ENCODE data around the gene LRRTM1. TPM values are rescaled to one million over a fixed set of nuclear protein-coding genes. Genes with fewer than 3 reads are reported as not detected.

The LRRTM1 gene
- total RNA-seq, 2 experiments from 2014 or later: not detected

DNA sequence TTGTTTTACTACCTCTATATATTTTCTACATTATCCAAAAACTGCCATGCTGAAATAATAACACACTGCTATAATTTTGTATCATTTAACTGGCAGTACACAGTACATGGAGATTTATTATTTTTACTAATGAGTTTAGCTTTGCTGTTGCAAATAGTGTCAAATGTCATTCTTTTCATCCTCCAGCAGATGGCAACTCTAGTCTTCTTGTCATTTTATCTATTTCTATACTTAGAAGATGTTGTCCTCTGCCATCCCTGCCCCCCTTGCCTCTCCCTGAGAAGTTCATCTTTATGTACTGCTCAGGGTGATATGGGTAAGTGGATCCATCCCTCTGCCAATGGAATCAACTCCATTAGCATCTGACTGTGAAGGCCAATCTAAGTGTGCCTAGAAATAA, 21.7 kb upstream of the LRRTM1 start:
- Mint-ChIP-seq H3K4me1 (ENCODE audit: low read depth) (no peaks in the 10 kb centered on the region), H3K9me3 (no peaks in the 10 kb centered on the region), H3K4me3 (no peak overlapping the region), H3K36me3 (no peaks in the 10 kb centered on the region), H3K27ac (no peak overlapping the region), H3K27me3 (peaks cover under 1% of the 10 kb centered on the region)
- intact Hi-C loops (cut with micrococcal nuclease): no loop called here
- DNase-seq: no peak
- ChIA-PET POLR2A (no interaction called here), CTCF (no interaction called here)

DNA sequence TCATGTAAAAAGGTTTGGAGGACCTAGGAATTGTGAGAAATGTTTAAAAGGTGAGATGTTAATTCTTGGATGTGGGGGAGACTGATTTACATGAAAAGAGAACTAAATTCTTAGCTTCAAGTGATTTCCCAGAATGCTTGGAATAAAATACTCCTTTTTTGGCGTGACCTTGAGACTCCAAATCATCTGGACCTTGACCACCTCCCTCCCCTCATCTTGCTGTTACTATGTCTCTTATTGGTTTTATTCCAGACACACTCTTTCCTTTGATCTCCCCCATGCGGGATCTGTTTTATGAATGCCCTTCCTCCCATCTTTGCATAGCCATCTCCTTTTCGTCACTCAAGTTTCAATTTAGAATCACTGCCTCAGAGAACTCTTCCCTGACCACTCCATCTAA, 20.0 kb upstream of the LRRTM1 start:
- ChIA-PET POLR2A (no interaction called here), CTCF (no interaction called here)
- no peaks in the 10 kb centered on the region for H3K36me3 Mint-ChIP-seq
- intact Hi-C loops (cut with micrococcal nuclease): no loop called here
- DNase-seq: no peak
- peaks cover 2% of the 10 kb centered on the region for H3K27me3 Mint-ChIP-seq
- H3K27ac Mint-ChIP-seq: no peak overlapping the region
- no peak overlapping the region for H3K4me3 Mint-ChIP-seq
- no peaks in the 10 kb centered on the region for H3K4me1 Mint-ChIP-seq (ENCODE audit: low read depth)
- H3K9me3 Mint-ChIP-seq: no peaks in the 10 kb centered on the region

DNA sequence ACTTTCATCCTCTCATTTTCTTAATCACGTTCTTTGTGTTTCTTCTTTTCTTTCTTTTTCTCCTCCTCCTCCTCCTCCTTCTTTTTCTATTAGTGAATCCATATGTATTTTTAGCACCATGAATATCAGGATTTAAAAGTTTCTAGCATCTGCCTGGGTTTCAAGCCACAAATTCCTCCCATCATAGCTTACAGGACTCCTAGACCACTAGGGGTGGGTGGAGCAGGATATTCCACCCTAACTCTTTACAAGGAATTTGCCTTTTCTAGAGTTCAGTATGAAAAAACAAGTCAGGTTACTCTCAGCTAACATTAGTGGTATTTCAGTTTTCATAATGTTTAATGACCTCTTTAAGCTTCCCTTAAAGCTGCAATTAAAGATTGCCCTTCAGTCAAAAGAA, 19.1 kb upstream of the LRRTM1 start:
- Mint-ChIP-seq H3K9me3 (no peaks in the 10 kb centered on the region), H3K36me3 (no peaks in the 10 kb centered on the region), H3K27me3 (peaks cover 2% of the 10 kb centered on the region), H3K4me1 (ENCODE audit: low read depth) (no peaks in the 10 kb centered on the region), H3K4me3 (no peak overlapping the region), H3K27ac (no peak overlapping the region)
- ChIA-PET CTCF (interaction anchor here (0.6 kb wide), 1 partner anchor 690 kb away, joined by 3 read pairs; no protein-coding TSS in a partner anchor), POLR2A (no interaction called here)
- intact Hi-C loops (cut with micrococcal nuclease): no loop called here
- no peak for DNase-seq

DNA sequence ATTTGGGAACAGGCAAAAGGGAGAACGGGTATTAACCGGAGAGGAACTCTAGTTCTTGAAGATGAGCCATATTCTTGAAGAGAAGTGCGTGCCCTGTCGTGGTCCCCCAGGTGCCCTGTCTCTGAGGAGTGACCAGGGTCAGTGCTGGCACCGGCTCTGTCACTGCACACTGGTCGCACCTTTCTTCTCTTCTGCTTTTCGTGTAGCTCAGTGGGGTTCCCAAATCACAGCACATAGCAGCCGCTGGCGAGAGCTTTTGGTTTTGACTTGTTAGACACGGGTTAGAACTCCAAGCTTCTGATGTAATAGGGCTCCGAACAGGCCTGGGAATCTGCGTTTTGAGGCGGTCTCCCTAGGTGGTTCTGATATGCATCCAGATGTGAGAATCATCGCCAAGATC, 18.4 kb upstream of the LRRTM1 start:
- Mint-ChIP-seq H3K27ac (no peak overlapping the region), H3K36me3 (no peaks in the 10 kb centered on the region), H3K27me3 (peaks cover 2% of the 10 kb centered on the region), H3K4me1 (ENCODE audit: low read depth) (no peaks in the 10 kb centered on the region), H3K4me3 (no peak overlapping the region), H3K9me3 (no peaks in the 10 kb centered on the region)
- no peak for DNase-seq
- ChIA-PET CTCF (interaction anchor here (0.6 kb wide), 1 partner anchor 689 kb away, joined by 3 read pairs; no protein-coding TSS in a partner anchor), POLR2A (no interaction called here)
- intact Hi-C loops (cut with micrococcal nuclease): no loop called here

DNA sequence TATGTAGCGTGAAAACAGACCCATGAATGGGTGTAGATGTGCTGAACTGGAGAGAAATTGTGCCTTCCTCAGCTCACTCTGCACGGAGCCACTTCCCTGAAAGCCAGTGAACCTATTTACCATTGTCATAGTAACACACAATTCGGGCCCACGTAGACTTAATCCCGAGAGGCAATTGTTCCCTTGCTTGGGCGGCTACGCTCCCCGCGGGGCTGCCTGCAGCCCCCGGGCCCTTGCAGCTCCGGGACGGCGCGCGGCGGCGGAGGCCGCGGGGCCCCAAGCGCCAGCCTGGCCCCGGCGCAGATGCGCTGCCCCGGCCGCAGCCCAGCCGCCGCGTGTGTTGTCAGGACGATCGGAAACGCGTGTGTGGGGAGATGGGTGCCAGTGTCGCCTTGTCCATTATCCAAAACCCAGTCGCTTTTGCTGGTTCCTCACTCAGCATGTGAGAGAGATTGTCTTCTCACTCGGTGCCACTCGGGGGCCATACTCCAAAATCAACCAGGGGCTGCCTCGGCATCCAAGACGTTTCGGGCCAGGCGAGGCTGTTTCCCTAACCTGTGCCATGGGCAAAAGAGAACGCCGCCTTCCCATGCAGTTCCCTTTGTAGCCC, 17.9 kb upstream of the LRRTM1 start:
- no peaks in the 10 kb centered on the region for H3K4me1 Mint-ChIP-seq (ENCODE audit: low read depth)
- ChIA-PET CTCF (no interaction called here), POLR2A (no interaction called here)
- H3K36me3 Mint-ChIP-seq: no peaks in the 10 kb centered on the region
- no peak overlapping the region for H3K27ac Mint-ChIP-seq
- DNase-seq: no peak
- peaks cover 2% of the 10 kb centered on the region for H3K27me3 Mint-ChIP-seq
- intact Hi-C loops (cut with micrococcal nuclease): no loop called here
- H3K4me3 Mint-ChIP-seq: no peak overlapping the region
- no peaks in the 10 kb centered on the region for H3K9me3 Mint-ChIP-seq

DNA sequence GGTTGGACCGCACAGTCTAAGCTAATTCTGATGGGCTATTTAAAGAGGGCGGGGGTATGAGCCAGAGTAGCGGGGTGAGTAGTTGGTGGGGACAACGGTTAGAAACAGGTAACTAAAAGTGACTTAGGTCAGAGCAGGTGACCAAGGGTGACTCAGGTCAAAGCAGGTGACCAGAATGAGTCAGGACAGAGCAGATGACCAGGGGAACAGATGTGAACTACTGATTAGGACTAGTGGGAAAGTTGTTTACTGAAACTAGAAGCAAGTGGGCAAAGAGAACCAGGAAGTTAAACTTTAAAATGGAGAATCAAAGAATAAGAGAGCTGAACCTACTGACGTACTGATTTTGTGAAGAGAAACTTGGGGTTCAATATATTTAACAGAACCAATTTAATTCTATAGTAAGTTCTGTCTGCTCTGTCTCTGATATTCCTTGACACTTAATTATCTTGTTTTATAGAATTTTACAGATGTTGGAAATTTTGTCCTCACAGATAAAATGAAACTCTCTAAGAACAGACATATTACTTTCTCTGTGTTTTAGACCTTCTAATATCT, 7.8 kb upstream of the LRRTM1 start:
- intact Hi-C loops (cut with micrococcal nuclease): no loop called here
- no peaks in the 10 kb centered on the region for H3K4me1 Mint-ChIP-seq (ENCODE audit: low read depth)
- POLR2A ChIA-PET: no interaction called here
- H3K27me3 Mint-ChIP-seq: no peaks in the 10 kb centered on the region
- no peaks in the 10 kb centered on the region for H3K9me3 Mint-ChIP-seq
- H3K4me3 Mint-ChIP-seq: no peak overlapping the region
- H3K27ac Mint-ChIP-seq: no peak overlapping the region
- H3K36me3 Mint-ChIP-seq: no peaks in the 10 kb centered on the region
- no peak for DNase-seq
- CTCF ChIA-PET: no interaction called here

DNA sequence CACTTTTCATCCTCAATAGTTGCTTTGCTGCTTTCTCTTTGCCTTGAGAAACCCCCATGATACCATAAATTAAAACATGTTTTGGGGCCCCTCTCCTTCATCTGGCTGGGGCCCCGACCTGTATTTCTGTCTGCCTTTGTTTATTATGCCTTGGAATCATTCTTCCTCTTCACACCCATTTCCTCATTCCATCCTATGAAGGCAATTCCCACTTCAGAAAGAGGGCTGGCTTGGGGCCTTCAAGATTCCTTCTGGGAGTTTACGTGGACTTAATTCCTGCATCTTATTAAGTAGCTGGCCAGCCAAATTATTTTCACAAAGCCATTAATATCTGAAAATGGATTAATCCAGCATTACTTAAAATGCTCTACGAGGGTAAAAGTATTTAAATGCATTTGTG, 6.8 kb upstream of the LRRTM1 start:
- POLR2A ChIA-PET: no interaction called here
- DNase-seq: no peak
- no peaks in the 10 kb centered on the region for H3K27me3 Mint-ChIP-seq

DNA sequence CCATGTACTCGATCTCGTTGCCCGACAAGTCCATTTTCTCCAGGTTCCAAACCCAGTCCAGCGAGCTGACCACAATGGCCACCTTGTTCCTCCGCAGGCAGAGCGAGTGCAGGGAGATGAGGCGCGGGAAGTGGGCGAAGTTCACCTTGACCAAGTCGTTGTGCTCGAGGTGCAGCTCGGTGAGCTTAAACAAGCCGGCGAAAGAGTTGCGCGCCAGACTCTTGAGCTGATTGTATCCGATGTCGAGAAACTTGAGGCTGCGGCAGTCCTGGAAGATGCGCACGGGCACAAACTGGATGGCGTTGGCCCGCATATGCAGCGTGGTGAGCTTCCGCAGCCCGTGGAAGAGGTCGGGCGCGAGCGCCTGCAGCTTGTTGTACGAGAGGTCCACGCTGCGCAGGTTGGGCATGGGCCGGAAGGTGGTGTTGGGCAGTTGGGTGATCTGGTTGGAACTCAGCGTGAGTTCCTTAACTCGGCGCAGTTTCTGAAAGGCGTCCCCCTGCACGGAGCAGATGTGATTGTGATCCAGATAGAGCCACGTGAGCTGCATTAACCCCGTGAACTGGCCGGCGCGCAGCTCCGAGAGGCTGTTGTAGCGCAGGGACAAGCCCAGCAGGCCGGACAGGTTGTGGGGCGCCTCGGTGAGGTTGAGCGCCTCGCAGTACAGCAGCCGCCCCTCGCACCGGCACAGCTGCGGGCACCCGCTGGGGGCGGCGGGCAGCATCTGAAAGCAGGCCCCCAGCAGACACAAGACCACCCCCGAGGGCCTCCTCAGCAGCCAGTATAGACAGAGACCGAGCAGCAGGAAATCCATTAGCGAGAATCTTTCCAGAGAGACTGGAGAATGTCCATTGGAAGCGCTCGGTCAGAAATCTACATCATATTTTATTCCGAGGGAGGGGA, 1.3 kb downstream of the LRRTM1 start:
- Mint-ChIP-seq H3K27me3 (peaks cover 24% of the 10 kb centered on the region), H3K27ac (no peak overlapping the region), H3K36me3 (no peaks in the 10 kb centered on the region), H3K9me3 (peaks cover 2% of the 10 kb centered on the region), H3K4me3 (no peak overlapping the region), H3K4me1 (ENCODE audit: low read depth) (no peaks in the 10 kb centered on the region)
- intact Hi-C loops (cut with micrococcal nuclease): no loop called here
- POLR2A ChIA-PET: no interaction called here
- CTCF ChIA-PET: no interaction called here
- DNase-seq: no peak

More for the DNA sequence above, 6.8 kb upstream of the LRRTM1 start:
- Mint-ChIP-seq H3K27ac (no peak overlapping the region), H3K4me1 (ENCODE audit: low read depth) (no peaks in the 10 kb centered on the region), H3K4me3 (no peak overlapping the region), H3K9me3 (no peaks in the 10 kb centered on the region), H3K36me3 (no peaks in the 10 kb centered on the region)
- intact Hi-C loops (cut with micrococcal nuclease): no loop called here
- CTCF ChIA-PET: no interaction called here

DNA sequence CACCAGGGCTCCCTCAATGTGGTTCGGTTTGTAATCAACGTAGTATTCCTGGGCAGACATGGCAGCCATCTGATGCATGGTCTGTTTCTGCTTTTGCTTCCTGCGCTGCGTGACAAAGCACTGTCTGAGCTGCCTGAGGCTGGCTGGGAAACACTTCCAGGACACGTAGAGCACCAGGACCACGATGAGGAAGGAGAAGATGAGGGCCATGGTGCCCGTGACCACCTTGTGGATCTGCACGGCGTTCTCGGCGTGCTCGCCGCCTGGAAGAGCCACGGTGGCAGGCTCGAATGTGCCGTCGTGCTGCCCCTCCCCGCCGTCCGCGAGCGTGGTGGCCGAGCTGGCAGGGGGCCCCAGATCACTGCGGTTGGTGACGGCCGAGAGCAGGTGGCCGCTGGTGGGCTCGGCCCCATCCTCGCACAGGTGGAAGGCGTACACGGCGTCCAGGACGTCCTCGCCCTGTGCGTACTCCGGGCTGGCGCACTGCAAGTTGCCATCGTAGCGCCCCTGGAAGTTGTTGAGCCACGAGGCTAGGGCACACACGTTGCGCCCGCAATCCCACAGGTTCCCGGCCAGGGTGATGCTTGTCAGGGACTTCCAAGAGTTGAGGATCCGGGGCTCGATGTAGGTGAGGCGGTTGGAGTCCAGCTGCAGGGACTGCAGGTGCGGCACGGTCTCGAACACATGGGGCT, 2.1 kb downstream of the LRRTM1 start:
- Mint-ChIP-seq H3K9me3 (peaks cover 2% of the 10 kb centered on the region), H3K27me3 (peaks cover 24% of the 10 kb centered on the region), H3K36me3 (no peaks in the 10 kb centered on the region), H3K4me1 (ENCODE audit: low read depth) (no peaks in the 10 kb centered on the region), H3K4me3 (no peak overlapping the region), H3K27ac (no peak overlapping the region)
- ChIA-PET CTCF (no interaction called here), POLR2A (no interaction called here)
- intact Hi-C loops (cut with micrococcal nuclease): no loop called here
- DNase-seq: no peak

DNA sequence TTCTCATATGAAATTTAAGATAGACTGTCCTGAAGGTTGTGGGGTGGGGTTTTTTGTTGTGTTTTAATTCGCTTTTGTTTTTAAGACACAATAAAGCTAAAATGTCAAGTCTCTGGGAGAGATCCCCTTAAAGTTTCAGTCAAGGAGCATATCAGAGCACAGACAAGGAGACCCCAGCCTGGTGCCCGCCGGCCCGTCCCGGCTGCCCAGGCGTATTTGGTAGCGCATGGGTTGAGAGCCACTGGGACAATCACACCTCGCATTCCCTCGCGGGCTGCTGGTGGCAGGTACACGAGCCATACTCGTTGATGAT, 2.6 kb downstream of the LRRTM1 start:
- intact Hi-C loops (cut with micrococcal nuclease): no loop called here
- H3K27me3 Mint-ChIP-seq: peaks cover 24% of the 10 kb centered on the region
- CTCF ChIA-PET: no interaction called here

DNA sequence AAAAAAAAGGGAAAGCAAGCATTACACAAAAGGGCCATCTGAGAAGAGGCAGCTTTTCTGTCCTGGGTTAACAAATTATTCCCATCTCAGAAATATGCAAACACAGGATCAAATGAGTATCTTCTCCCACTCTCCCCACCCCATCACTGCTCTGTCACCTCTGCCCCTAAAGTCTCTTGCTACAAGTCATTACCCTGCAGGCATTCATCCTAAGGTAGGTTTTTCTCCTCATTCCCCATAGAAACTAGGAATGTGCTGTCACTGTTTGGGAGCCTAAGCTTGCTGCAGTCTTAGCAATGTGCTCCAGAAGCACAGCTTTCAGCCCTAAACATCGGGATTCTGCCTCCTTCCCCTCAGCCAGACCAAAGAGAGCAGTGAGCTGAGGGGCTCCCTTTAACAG, 3.6 kb downstream of the LRRTM1 start:
- Mint-ChIP-seq H3K27ac (no peak overlapping the region), H3K4me3 (no peak overlapping the region), H3K27me3 (peaks cover 24% of the 10 kb centered on the region), H3K36me3 (no peaks in the 10 kb centered on the region), H3K4me1 (ENCODE audit: low read depth) (no peaks in the 10 kb centered on the region), H3K9me3 (peaks cover 2% of the 10 kb centered on the region)
- intact Hi-C loops (cut with micrococcal nuclease): no loop called here
- POLR2A ChIA-PET: no interaction called here
- DNase-seq: no peak
- CTCF ChIA-PET: no interaction called here

More for the DNA sequence above, 2.6 kb downstream of the LRRTM1 start:
- Mint-ChIP-seq H3K36me3 (no peaks in the 10 kb centered on the region), H3K4me1 (ENCODE audit: low read depth) (no peaks in the 10 kb centered on the region), H3K27ac (no peak overlapping the region), H3K9me3 (peaks cover 2% of the 10 kb centered on the region), H3K4me3 (no peak overlapping the region)
- DNase-seq: no peak
- POLR2A ChIA-PET: no interaction called here

DNA sequence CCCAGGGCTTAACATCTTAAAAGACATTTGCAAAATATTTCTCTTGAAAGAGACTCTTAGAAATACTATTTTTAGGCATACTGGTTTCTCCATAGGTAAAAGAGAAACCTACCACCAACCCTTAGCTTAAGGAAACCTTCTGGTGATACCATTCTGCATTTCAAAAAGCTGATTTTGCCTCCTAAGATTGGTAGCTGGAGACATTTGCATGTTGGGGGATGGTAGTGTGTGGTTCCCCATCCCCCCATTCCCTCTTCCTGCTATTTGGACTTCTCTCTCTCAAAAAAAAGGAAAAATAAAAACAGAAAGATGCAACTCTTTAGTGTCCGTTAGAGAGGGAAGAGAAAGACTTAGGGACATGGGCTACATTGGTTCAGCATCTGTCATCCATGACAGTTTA, 4.2 kb downstream of the LRRTM1 start:
- no peak for DNase-seq
- POLR2A ChIA-PET: no interaction called here
- H3K9me3 Mint-ChIP-seq: peaks cover 2% of the 10 kb centered on the region
- peaks cover 24% of the 10 kb centered on the region for H3K27me3 Mint-ChIP-seq
- H3K4me1 Mint-ChIP-seq (ENCODE audit: low read depth): no peaks in the 10 kb centered on the region
- no peak overlapping the region for H3K4me3 Mint-ChIP-seq
- CTCF ChIA-PET: no interaction called here
- no peaks in the 10 kb centered on the region for H3K36me3 Mint-ChIP-seq
- intact Hi-C loops (cut with micrococcal nuclease): no loop called here
- H3K27ac Mint-ChIP-seq: no peak overlapping the region
